ENCODE data around the gene FCAR. TPM values are rescaled to one million over a fixed set of nuclear protein-coding genes. Genes with fewer than 3 reads are reported as not detected.
"Not testable (repeated sequence)": the region's sequence is repeated elsewhere in the genome, so short reads cannot be mapped to it uniquely, and the experiment has no call there.

The FCAR gene
- total RNA-seq, 1 experiment from 2014 or later, result not detected

DNA sequence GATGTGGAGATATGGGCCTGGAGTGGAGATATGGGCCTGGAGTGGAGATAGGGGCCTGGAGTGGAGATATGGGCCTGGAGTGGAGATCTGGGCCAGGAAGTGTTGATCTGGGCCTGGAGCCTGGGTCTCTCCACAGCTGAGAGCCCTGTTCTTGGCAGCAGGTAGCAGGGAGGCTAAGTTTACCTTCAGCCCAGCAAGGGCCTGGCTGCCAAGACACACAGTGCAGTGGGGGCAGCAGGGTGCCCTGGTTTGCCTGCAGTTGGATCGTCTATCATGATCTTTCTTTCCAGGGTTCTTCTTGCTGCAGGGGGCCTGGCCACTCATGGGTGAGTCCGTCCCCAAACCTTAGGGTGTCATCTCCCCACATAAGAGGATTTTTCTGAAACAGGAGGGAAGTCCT, 23.1 kb upstream of the FCAR start:
- Histone ChIP-seq H3K27me3 (ENCODE audit: low read length) (no peaks in the 10 kb centered on the region), H4K20me1 (ENCODE audit: insufficient read depth, low read depth, low read length) (no peaks in the 10 kb centered on the region), H3K4me3 (ENCODE audit: low read length) (no peak overlapping the region), H3K9me3 (ENCODE audit: low read length) (no peaks in the 10 kb centered on the region), H3K4me2 (ENCODE audit: low read depth, low read length, poor library complexity, severe bottlenecking) (no peak overlapping the region), H3K4me1 (ENCODE audit: low read length) (no peaks in the 10 kb centered on the region), H3K9ac (ENCODE audit: low read length) (no peak overlapping the region), H3K79me2 (ENCODE audit: low read length) (no peaks in the 10 kb centered on the region), H2AFZ (ENCODE audit: low read length) (no peak overlapping the region), H3K9me2 (replicated peaks; ENCODE audit: insufficient read depth, low read length) (no peaks in the 10 kb centered on the region), H3K36me3 (ENCODE audit: insufficient read depth, low read length) (no peaks in the 10 kb centered on the region), H3K27ac (ENCODE audit: low read length) (no peak overlapping the region)
- no peak for DNase-seq

DNA sequence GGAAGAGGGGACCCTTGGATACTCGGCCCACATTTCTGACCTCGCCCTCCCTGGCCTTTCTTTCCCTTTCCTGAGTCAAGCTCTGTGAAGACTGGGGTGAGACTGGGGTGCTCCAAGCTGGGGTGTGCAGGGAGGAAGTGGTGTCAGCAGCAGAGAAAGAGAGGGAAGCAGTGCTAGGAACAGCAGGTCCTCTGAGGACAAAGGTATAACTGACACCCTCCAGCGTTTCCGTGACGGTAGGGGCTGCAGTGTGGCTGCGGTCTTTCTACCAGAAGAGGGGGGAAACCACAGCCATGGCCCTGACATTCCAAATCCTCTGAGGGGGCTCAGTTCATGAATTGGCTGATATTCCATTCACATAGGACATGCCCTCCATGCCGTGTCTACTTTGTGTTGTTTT, 22.7 kb upstream of the FCAR start:
- H3K27ac ChIP-seq (ENCODE audit: low read length), result no peak overlapping the region
- no peak overlapping the region for H3K4me3 ChIP-seq (ENCODE audit: low read length)
- no peak for DNase-seq

GRCh38 chr19:54855241-54855640, 18.8 kb upstream of the FCAR start:
- H3K4me2 ChIP-seq (ENCODE audit: low read depth, low read length, poor library complexity, severe bottlenecking); H3K9me3 ChIP-seq (ENCODE audit: low read length); H3K79me2 ChIP-seq (ENCODE audit: low read length); H3K9ac ChIP-seq (ENCODE audit: low read length); DNase-seq; H3K9me2 ChIP-seq (replicated peaks; ENCODE audit: insufficient read depth, low read length); H3K36me3 ChIP-seq (ENCODE audit: insufficient read depth, low read length); H2AFZ ChIP-seq (ENCODE audit: low read length); H3K4me1 ChIP-seq (ENCODE audit: low read length); H4K20me1 ChIP-seq (ENCODE audit: insufficient read depth, low read depth, low read length); H3K4me3 ChIP-seq (ENCODE audit: low read length); H3K27ac ChIP-seq (ENCODE audit: low read length); H3K27me3 ChIP-seq (ENCODE audit: low read length): not testable (repeated sequence)

More for the DNA sequence above, 22.7 kb upstream of the FCAR start:
- H3K4me2 ChIP-seq (ENCODE audit: low read depth, low read length, poor library complexity, severe bottlenecking), result no peak overlapping the region
- H3K9me2 ChIP-seq (replicated peaks; ENCODE audit: insufficient read depth, low read length), result no peaks in the 10 kb centered on the region
- H2AFZ ChIP-seq (ENCODE audit: low read length), result no peak overlapping the region
- H4K20me1 ChIP-seq (ENCODE audit: insufficient read depth, low read depth, low read length), result no peaks in the 10 kb centered on the region
- H3K4me1 ChIP-seq (ENCODE audit: low read length), result no peaks in the 10 kb centered on the region
- no peaks in the 10 kb centered on the region for H3K79me2 ChIP-seq (ENCODE audit: low read length)
- H3K9ac ChIP-seq (ENCODE audit: low read length), result no peak overlapping the region
- no peaks in the 10 kb centered on the region for H3K9me3 ChIP-seq (ENCODE audit: low read length)
- no peaks in the 10 kb centered on the region for H3K27me3 ChIP-seq (ENCODE audit: low read length)
- H3K36me3 ChIP-seq (ENCODE audit: insufficient read depth, low read length), result no peaks in the 10 kb centered on the region

- H3K36me3 ChIP-seq (ENCODE audit: insufficient read depth, low read length); H3K4me3 ChIP-seq (ENCODE audit: low read length); H3K9ac ChIP-seq (ENCODE audit: low read length); H3K4me1 ChIP-seq (ENCODE audit: low read length); DNase-seq; H3K9me2 ChIP-seq (replicated peaks; ENCODE audit: insufficient read depth, low read length); H3K27me3 ChIP-seq (ENCODE audit: low read length); H4K20me1 ChIP-seq (ENCODE audit: insufficient read depth, low read depth, low read length); H3K9me3 ChIP-seq (ENCODE audit: low read length); H2AFZ ChIP-seq (ENCODE audit: low read length); H3K4me2 ChIP-seq (ENCODE audit: low read depth, low read length, poor library complexity, severe bottlenecking); H3K79me2 ChIP-seq (ENCODE audit: low read length); H3K27ac ChIP-seq (ENCODE audit: low read length): not testable (repeated sequence)
Measured at GRCh38 chr19:54858476-54858875, 15.6 kb upstream of the FCAR start.

DNA sequence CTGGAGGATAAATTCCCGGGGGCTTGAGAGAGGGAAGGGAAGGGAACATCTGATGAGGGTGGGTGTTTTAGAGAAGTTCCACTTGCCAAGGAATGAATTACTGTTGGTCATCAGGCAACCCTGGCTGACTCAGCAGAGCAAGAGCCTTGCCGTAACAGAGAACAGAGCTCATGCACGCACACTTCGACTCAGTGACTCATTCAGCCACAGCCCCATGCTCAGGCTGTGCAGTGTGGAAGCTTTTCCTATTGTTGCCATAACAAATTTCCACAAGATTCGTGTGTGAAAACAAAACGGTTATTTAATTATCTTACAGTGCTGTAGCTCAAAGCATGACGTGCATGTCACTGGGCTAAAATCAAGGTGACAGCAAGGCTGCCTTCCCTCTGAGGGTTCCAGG, 14.6 kb upstream of the FCAR start:
- H3K36me3 ChIP-seq (ENCODE audit: insufficient read depth, low read length); H3K27ac ChIP-seq (ENCODE audit: low read length); H2AFZ ChIP-seq (ENCODE audit: low read length); H3K4me3 ChIP-seq (ENCODE audit: low read length); H3K27me3 ChIP-seq (ENCODE audit: low read length); H3K9ac ChIP-seq (ENCODE audit: low read length); H3K9me3 ChIP-seq (ENCODE audit: low read length); H3K4me1 ChIP-seq (ENCODE audit: low read length); H3K9me2 ChIP-seq (replicated peaks; ENCODE audit: insufficient read depth, low read length); H3K79me2 ChIP-seq (ENCODE audit: low read length); H3K4me2 ChIP-seq (ENCODE audit: low read depth, low read length, poor library complexity, severe bottlenecking); H4K20me1 ChIP-seq (ENCODE audit: insufficient read depth, low read depth, low read length): not testable (repeated sequence)
- DNase-seq, result peak; percentile 40

- H3K4me2 ChIP-seq (ENCODE audit: low read depth, low read length, poor library complexity, severe bottlenecking); H3K9me3 ChIP-seq (ENCODE audit: low read length): not testable (repeated sequence)
Measured at GRCh38 chr19:54863459-54863858, 10.6 kb upstream of the FCAR start.

DNA sequence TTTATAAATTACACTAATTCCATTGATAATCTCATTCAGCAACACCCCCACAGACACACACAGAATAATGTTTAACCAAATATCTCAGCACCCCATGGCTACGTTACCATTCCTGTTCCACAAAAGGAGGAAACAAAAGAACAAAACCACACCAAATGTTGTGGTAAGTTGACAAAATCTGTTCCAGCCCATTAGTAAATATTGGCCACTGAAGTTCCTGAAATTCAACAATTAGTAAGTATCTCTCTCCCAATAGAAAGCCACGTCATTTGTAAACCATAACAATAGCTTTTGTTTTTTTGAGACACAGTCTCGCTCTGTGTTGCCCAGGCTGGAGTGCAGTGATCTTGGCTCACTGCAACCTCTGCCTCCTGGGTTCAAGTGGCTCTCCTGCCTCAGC, 2.3 kb upstream of the FCAR start:
- Histone ChIP-seq H3K27ac (ENCODE audit: low read length) (no peak overlapping the region), H3K79me2 (ENCODE audit: low read length) (no peaks in the 10 kb centered on the region), H3K9me3 (ENCODE audit: low read length) (no peaks in the 10 kb centered on the region), H4K20me1 (ENCODE audit: insufficient read depth, low read depth, low read length) (no peaks in the 10 kb centered on the region), H2AFZ (ENCODE audit: low read length) (no peak overlapping the region), H3K4me1 (ENCODE audit: low read length) (no peaks in the 10 kb centered on the region), H3K27me3 (ENCODE audit: low read length) (no peaks in the 10 kb centered on the region), H3K4me2 (ENCODE audit: low read depth, low read length, poor library complexity, severe bottlenecking) (no peak overlapping the region), H3K36me3 (ENCODE audit: insufficient read depth, low read length) (no peaks in the 10 kb centered on the region), H3K4me3 (ENCODE audit: low read length) (no peak overlapping the region), H3K9ac (ENCODE audit: low read length) (no peak overlapping the region), H3K9me2 (replicated peaks; ENCODE audit: insufficient read depth, low read length) (no peaks in the 10 kb centered on the region)
- DNase-seq, result no peak

More at GRCh38 chr19:54863459-54863858, 10.6 kb upstream of the FCAR start:
- H3K4me1 ChIP-seq (ENCODE audit: low read length); H2AFZ ChIP-seq (ENCODE audit: low read length); H3K9me2 ChIP-seq (replicated peaks; ENCODE audit: insufficient read depth, low read length); H3K36me3 ChIP-seq (ENCODE audit: insufficient read depth, low read length); H3K27ac ChIP-seq (ENCODE audit: low read length); H4K20me1 ChIP-seq (ENCODE audit: insufficient read depth, low read depth, low read length); H3K9ac ChIP-seq (ENCODE audit: low read length); DNase-seq; H3K79me2 ChIP-seq (ENCODE audit: low read length); H3K27me3 ChIP-seq (ENCODE audit: low read length); H3K4me3 ChIP-seq (ENCODE audit: low read length): not testable (repeated sequence)

GRCh38 chr19:54875506-54875905, 1.5 kb downstream of the FCAR start:
- DNase-seq, result peak; percentile 39
- no peaks in the 10 kb centered on the region for H4K20me1 ChIP-seq (ENCODE audit: insufficient read depth, low read depth, low read length)
- no peaks in the 10 kb centered on the region for H3K79me2 ChIP-seq (ENCODE audit: low read length)

DNA sequence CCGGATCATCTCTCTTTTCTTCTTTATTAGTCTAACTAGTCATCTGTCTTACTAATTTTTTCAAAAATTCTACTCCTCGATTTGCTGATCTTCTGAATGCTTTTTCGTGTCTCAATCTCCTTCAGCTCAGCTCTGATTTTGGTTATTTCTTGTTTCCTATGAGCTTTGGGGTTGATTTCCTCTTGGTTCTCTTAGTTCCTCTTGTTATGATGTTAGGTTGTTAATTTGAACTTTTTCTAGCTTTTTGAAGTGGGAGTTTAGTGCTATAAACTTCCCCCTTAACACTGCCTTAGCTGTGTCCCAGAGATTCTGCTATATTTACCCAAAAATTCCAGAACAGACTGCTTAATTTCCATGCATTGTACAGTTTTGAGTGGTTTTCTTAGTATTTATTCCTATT, 3.4 kb downstream of the FCAR start:
- Histone ChIP-seq H3K9me2 (replicated peaks; ENCODE audit: insufficient read depth, low read length) (no peaks in the 10 kb centered on the region), H3K4me2 (ENCODE audit: low read depth, low read length, poor library complexity, severe bottlenecking) (no peak overlapping the region), H3K27ac (ENCODE audit: low read length) (no peak overlapping the region), H4K20me1 (ENCODE audit: insufficient read depth, low read depth, low read length) (no peaks in the 10 kb centered on the region), H3K4me3 (ENCODE audit: low read length) (no peak overlapping the region), H3K9me3 (ENCODE audit: low read length) (no peaks in the 10 kb centered on the region), H3K27me3 (ENCODE audit: low read length) (no peaks in the 10 kb centered on the region), H3K79me2 (ENCODE audit: low read length) (no peaks in the 10 kb centered on the region), H3K9ac (ENCODE audit: low read length) (no peak overlapping the region), H3K36me3 (ENCODE audit: insufficient read depth, low read length) (no peaks in the 10 kb centered on the region), H2AFZ (ENCODE audit: low read length) (no peak overlapping the region), H3K4me1 (ENCODE audit: low read length) (no peaks in the 10 kb centered on the region)
- no peak for DNase-seq

More at GRCh38 chr19:54875506-54875905, 1.5 kb downstream of the FCAR start:
- Histone ChIP-seq H3K9me3 (ENCODE audit: low read length) (no peaks in the 10 kb centered on the region), H3K4me2 (ENCODE audit: low read depth, low read length, poor library complexity, severe bottlenecking) (no peak overlapping the region), H3K9me2 (replicated peaks; ENCODE audit: insufficient read depth, low read length) (no peaks in the 10 kb centered on the region), H3K36me3 (ENCODE audit: insufficient read depth, low read length) (no peaks in the 10 kb centered on the region), H3K9ac (ENCODE audit: low read length) (no peak overlapping the region), H2AFZ (ENCODE audit: low read length) (no peak overlapping the region), H3K27ac (ENCODE audit: low read length) (no peak overlapping the region), H3K4me3 (ENCODE audit: low read length) (no peak overlapping the region), H3K4me1 (ENCODE audit: low read length) (no peaks in the 10 kb centered on the region), H3K27me3 (ENCODE audit: low read length) (no peaks in the 10 kb centered on the region)

Data from Karpas-422 (cell line).